Loucy (cell line): ENCODE data around the gene REC114.

Experiments
- EZH2phosphoT487 ChIP-seq: fragments of 200-600 bp; IDR thresholded peaks from 2 replicates; pipeline ENCODE4 v1.6.1; 2018; ENCODE audit warnings: antibody characterized with exemption, mild to moderate bottlenecking, moderate library complexity, borderline replicate concordance
- TF ChIP-seq, protein P1 (sequence below): fragments of 200-600 bp; sonication (generic); conservative IDR thresholded peaks from 2 replicates; pipeline ENCODE4 v1.5.1; 2014; ENCODE audit warnings: mild to moderate bottlenecking, antibody characterized with exemption, low read length

DNA sequence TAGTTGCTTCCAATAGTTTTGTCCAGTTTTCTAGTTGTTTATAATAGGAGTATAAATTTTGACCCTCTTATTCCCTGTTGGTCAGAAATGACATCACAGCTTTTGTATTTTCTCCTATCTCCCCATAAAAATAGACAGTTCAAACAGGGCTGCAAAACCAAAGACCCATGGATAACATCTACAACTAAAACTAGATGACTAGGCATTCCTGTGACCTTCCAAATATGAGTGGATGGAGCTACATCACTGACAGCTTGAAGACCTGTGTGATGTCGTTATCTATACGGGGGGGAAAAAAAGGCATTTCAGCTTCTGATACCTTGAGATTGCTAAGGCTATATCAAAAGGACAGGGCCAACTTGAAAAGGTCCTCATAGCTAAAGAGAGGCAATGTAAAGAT, 84.6 kb downstream of the REC114 start:
- TF ChIP-seq, protein P1, sequence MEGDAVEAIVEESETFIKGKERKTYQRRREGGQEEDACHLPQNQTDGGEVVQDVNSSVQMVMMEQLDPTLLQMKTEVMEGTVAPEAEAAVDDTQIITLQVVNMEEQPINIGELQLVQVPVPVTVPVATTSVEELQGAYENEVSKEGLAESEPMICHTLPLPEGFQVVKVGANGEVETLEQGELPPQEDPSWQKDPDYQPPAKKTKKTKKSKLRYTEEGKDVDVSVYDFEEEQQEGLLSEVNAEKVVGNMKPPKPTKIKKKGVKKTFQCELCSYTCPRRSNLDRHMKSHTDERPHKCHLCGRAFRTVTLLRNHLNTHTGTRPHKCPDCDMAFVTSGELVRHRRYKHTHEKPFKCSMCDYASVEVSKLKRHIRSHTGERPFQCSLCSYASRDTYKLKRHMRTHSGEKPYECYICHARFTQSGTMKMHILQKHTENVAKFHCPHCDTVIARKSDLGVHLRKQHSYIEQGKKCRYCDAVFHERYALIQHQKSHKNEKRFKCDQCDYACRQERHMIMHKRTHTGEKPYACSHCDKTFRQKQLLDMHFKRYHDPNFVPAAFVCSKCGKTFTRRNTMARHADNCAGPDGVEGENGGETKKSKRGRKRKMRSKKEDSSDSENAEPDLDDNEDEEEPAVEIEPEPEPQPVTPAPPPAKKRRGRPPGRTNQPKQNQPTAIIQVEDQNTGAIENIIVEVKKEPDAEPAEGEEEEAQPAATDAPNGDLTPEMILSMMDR = no peak
- no peak for TF ChIP-seq EZH2phosphoT487
